Measurements from ENCODE around the gene ARHGAP5.
"Not testable (repeated sequence)": the region's sequence is repeated elsewhere in the genome, so short reads cannot be mapped to it uniquely, and the experiment has no call there.

Gene ARHGAP5

DNA sequence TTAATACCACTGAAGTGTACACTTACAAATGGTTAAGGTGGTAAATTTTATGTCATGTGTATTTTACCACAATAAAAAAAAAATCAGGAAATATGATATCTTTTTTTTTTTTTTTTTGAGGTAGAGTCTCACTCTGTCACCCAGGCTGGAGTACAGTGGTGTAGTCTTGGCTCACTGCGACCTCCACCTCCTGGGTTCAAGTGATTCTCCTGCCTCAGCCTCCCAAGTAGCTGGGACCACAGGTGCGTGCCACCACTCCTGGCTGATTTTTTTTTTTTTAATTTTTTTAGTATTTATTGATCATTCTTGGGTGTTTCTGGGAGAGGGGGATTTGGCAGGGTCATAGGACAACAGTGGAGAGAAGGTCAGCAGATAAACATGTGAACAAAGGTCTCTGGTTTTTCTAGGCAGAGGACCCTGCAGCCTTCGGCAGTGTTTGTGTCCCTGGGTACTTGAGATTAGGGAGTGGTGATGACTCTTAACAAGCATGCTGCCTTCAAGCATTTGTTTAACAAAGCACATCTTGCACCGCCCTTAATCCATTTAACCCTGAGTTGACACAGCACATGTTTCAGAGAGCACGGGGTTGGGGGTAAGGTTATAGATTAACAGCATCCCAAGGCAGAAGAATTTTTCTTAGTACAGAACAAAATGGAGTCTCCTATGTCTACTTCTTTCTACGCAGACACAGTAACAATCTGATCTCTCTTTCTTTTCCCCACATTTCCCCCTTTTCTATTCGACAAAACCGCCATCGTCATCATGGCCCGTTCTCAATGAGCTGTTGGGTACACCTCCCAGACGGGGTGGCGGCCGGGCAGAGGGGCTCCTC, 50.0 kb downstream of the ARHGAP5 start:
- not testable (repeated sequence) for DNase-seq

DNA sequence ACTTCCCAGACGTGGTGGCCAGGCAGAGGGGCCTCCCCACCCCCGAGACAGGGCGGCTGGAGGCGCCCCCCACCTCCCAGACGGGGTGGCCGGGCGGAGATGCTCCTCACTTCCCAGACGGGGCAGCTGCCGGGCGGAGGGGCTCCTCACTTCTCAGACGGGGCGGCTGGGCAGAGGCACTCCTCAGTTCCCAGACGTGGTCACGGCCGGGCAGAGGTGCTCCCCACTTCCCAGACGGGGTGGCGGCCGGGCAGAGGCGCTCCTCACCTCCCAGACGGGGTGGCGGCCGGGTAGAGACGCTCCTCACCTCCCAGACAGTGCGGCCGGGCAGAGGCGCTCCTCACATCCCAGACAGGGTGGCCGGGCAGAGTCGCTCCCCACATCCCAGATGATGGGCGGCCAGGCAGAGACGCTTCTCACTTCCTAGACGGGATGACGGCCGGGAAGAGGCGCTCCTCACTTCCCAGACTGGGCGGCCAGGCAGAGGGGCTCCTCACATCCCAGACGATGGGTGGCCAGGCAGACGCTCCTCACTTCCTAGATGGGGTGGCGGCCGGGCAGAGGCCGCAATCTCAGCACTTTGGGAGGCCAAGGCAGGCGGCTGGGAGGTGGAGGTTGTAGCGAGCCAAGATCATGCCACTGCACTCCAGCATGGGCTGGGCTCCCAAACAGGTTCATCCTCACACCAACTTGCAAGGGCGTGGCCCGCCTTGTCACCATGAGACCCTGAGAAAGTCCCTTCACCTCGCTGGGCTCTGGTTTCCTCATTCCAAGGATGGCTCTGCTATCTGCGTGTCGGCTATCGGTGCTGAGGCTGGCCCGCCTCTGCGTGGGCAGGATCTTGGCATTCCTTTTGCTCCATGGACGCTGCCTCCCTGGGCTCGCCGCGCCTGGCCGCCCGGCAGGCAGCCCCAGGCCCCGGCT, 50.9 kb downstream of the ARHGAP5 start:
- not testable (repeated sequence) for DNase-seq

DNA sequence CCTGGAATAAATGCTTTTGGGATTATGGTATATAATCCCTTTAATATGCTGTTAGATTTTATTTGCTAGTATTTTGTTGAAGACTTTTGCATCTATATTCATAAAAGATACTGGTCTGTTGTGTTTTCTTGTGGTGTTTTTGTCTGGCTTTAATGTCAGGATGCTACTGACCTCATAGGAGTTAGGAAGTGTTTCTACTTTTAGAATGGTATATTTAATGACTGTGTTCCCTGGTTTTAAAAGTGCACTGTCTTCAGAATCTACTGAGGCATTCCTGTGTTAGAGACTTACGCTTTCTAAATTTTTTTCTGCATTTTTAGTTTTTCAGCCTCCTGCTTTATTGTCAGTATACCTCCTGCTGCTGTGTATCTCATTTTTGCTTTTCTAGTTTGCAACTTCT, 51.6 kb downstream of the ARHGAP5 start:
- DNase-seq = no peak

DNA sequence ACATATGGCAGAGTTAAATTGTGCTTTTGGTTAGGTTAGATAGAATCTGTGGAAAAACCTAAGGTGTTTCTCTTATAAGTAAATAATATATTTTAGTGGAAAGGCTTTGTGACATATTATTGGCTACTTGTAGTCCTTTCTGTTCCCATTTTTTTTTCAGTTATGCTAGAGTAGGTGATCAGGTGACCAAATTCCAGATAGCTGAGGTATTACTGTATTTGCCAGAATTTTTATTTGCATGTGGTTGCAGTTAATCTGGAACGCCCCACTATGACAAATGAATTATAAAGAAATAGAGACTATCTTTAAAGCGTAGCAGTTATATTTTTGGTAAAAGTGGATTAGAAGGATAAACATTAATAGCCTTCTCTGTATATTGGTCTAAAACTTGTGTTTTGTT, 52.0 kb downstream of the ARHGAP5 start:
- no peak for DNase-seq

DNA sequence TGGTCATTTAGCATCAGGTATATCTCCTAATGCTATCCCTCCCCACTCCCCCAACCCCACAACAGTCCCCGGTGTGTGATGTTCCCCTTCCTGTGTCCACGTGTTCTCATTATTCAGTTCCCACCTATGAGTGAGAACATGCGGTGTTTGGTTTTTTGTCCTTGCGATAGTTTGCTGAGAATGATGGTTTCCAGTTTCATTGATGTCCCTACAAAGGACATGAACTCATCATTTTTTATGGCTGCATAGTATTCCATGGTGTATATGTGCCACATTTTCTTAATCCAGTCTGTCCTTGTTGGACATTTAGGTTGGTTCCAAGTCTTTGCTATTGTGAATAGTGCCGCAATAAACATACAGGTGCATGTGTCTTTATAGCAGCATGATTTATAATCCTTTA, 54.6 kb downstream of the ARHGAP5 start:
- DNase-seq = not testable (repeated sequence)

DNA sequence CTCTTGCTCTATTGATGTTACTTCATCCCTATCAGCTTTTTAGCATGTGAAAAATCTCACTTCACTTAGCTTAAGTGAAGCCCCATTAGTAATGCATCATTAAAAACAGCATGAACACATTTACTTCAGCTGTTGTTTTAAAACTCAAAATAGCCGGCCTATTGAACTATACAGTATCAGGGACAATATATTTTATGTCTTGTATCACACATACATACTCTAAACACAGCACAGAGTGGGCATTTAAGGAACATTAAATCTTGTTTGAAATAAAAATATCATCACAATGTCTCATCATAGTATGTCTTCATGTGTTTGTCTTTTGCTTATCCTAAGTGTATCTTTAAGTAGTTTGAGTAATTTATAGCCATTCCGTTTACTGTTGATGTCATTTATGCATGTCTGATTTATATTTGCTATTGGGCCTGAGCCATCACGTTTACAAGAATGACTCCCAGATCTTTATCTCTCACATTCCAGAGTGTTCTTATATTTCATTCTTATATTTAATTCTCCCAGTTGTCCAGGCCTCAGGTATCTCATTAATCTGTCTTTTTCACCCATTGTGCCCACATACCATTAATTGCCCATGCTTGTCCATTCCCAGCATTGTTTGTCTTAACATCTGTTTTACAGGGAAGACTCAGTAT, 57.5 kb downstream of the ARHGAP5 start:
- DNase-seq = no peak

DNA sequence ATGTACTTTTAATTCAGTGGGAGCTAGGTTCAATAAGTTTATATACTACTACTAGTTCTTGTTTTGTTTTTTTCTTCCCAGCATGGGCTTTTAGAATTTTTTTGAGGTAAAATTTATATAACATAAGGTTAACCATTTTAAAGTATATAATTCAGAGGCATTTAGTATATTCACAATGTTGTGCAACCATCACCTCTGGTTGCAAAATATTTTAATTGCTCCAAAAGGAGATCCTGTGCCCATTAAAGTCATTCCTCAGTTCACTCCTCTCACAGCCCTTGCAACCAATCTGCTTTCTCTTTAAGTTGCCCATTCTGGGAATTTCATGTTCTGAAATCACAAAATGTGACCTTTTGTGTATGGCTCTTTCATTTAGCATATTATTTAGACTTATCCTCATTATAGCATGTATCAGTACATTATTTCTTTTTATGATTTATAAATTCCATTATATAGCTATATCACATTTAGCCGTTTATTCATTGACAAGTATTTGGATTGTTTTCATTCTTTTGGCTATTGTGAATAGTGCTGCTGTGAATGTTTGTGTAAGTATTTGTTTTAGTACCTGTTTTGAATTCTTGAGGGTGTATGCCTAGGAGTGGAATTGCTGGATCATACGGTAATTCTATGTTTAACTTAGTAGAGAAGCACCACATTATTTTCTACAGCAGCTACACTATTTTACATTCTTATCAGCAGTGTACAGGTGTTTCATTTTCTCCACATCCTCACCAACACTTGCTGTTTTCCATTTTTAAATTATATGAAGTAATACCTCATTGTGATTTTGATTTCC, 59.1 kb downstream of the ARHGAP5 start:
- DNase-seq = no peak

DNA sequence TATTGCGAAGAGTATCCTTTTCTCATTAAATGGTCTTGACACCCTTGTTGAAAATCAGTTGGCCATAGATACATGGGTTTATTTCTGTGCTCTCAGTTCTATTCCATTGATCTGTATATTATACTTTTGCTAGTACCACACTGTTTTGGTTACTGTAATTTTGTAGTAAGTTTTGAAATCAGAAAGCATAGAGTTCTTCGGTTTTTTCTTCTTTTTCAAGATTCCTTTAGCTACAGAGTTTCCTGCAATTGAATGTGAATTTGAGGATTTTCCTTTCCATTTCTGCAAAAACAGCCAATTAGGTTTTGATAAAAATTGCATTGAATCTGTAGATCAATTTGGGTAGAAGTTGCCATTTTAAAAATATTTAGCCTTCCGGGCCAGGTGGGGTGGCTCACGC, 60.2 kb downstream of the ARHGAP5 start:
- DNase-seq = no peak

DNA sequence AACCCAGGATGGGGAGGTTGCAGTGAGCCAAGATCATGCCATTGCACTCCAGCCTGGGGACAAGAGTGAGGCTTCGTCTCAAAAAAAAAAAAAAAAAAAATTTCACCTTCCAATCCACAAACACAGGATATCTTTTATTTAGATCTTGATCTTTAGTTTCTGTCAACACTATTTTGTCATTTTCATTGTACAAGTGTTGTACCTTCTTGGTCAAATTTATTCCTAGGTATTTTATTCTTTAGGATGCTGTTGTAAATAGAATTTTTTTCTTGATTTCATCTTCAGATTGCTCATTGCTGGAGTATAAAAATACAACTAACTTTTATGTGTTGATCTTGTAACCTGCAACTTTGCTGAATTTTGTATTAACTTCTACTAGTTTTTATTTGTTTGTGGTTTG, 60.8 kb downstream of the ARHGAP5 start:
- DNase-seq = no peak

DNA sequence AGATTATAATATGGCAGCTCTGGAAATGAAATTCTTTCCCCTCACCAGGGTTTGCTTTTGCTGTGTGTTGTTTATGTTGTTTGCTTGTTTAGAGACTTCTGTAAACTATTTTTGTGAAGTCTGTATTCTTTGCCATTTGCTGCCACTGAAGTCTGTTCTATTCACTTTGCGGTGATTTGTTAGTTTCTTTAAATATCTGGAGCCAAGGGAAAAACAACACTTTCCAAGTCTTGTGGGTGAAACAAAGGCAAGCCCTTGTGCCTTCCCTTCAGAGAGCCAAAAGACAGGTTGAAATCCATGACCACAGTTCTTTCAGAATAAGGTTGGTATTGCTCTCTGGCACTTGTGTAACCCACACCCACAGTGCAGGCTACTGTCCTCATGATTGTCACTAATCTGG, 65.2 kb downstream of the ARHGAP5 start:
- no peak for DNase-seq

DNA sequence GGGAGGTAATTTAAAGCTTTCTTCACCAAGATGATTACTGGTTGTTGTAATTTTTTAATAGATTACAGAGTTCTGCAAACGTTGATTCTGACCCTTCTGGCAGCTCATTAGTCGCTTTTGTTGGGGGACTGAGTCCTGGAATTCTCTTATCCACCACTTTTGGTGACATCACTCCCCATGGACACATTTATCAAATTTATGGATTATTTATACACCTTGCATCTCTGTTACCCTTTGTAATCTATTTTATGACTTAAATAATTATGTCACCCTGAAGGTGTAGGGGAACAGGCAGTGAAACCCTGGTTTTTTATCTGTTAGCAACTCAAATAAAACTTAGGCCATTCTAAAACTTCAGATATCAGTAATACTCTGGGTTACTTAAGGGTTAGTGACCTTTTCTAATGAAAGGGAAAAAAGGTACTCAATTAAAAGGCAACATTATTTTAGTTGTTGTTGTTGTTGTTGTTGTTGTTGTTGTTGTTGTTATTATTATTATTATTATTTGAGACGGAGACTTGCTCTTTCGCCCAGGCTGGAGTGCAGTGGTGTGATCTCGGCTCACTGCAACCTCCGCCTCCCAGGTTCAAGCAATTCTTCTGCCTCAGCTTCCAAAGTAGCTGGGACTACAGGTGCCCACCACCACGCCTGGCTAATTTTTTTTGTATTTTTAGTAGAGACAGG, 65.8 kb downstream of the ARHGAP5 start:
- no peak for DNase-seq

DNA sequence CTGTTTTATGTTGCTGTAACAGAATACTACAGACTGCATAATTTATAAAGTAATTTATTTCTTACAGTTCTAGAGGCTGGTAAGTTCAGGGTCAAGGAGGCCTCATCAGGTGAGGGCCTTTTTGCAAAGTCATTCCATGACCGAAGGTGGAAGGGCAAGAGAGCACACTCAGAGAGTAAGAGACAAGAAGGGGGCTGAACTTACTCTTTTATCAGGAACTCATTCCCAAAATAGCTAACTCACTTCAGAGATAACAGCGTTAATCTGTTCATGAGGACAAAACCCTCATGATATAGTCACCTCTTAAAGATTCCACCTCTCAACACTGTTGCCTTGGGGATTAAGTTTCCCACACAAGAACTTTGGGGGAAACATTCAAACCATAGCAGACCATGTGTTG, 73.3 kb downstream of the ARHGAP5 start:
- no peak for DNase-seq

DNA sequence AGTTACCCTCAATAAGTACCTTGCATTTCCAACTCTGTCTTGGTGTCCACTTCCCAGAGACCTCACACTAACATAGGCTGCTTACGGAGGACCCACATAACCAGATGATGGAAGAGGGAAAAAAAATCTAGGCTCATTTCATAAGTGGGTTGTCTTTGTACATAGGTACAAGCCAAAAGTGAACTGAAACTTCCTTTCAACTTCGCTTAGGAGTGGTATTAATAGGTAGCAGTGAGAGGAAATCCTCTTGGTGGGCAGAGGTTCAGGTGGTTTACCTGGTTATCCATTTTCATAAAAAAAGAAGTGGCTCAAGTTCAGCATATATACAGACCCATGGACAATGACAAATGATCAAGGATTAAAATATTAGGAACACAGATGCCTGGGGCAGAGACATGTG, 88.9 kb downstream of the ARHGAP5 start:
- no peak for DNase-seq

DNA sequence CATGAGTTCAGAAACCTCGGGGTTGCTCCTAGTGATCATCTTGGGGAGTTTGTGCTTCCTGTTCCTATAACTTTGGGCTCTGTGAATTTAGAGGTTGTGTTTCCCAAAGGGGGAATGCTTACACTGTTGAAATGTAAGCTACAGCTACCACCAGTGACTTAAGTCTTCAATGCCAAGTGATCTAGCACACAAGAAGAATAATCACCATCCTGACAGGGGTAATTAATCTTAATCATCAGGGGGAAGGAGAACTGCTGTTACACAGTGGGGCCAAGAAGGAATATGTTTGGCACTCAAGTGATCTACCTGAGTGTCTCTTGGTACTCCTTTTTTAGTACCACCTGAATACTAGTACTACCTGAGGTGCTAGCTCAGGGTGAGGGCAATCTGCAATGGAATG, 89.8 kb downstream of the ARHGAP5 start:
- no peak for DNase-seq

DNA sequence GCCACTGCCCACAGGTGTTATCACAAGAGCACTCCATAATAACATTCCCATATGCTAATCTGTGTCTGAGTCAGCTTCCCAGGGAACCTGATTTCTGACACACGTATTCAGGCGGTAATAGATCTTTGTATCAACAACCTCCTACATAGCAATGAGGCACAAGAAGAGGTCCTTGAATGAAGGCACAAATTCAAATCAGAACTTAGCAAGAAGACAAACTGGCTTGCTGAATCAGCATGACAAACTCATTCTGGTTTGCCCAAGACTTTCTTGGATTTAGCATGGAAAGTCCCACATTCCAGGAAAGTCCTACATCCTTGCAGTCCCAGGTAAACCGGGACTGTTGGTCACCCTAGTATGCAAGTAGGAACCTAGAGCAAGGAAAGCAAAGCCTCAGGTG, 90.8 kb downstream of the ARHGAP5 start:
- DNase-seq = peak; percentile 4

DNA sequence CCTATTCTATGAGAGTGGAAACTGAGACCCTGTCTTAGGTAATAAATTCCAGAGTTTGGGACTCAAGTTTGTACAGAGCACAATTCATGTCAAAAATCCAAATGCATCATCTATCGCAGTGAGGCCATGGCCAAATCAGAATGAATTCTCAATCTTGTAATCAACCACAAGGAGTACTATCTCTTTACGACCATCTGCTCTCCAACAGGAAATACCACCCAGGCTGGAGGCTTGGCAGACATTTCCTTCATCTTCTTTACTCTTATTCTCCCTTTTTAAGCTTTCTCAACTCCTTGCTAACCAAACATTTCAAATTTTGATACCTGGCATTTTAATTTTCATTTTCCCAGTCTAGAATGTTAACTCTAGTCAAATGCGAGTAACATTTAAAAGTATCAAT, 92.1 kb downstream of the ARHGAP5 start:
- DNase-seq = no peak

DNA sequence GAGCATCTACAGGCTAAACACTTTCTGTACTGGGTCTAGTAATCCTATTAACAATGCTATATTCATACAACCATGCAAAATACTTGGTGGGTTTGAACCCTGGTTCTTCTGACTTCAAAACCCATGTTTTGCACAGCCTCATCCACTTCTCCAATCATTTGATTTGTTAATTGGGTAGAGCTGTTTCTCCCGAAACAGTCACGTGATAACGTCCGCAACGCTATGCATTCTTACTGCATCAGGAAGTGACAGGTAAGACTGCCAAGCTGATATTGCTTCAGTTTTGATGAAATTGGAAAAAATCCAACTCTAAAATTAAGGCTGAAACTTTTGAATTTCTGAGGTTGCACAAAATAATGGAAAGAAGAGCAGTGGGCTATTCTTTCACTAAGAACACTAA, 94.4 kb downstream of the ARHGAP5 start:
- no peak for DNase-seq

DNA sequence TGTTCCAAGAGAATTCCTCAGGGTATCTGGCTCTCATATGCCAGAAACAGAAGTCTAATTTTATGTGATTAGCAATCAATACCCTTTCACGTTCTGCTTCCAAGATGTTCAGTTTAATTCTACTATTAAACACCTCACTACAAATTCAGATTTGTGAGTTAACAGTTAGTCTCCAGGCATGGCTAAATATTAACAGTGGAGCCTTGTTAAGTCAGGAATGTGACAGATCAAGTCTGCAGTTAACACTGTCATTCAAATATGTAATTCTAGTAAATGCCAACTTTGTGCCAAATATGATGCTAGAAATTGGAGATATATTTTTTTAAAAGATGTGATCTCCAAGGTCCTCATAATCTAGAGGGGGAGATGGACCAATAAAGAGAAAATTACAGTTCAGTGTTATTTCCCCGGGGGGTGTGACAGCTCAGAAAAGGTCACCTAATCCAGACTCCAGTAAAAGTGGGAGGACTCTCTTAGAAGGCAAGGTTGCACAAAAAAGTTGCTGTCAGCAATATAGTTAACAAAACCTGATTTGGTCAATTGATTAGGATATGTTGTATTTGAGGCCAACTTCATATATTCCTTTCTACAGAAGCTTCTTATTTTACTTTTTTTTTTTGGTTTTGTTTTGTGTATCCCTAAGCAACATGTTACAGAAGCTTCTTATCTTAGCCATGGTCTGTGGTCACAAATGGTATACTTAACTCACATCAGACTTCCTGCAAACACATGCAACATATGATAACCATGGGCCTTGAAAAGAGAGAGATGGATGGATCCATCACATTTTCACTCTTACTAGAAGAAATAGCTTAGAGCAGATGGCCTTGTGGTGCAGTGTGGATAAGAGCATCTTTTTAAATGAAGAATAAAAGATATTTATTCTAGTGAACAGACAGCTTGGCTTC, 106.3 kb downstream of the ARHGAP5 start:
- DNase-seq = no peak

DNA sequence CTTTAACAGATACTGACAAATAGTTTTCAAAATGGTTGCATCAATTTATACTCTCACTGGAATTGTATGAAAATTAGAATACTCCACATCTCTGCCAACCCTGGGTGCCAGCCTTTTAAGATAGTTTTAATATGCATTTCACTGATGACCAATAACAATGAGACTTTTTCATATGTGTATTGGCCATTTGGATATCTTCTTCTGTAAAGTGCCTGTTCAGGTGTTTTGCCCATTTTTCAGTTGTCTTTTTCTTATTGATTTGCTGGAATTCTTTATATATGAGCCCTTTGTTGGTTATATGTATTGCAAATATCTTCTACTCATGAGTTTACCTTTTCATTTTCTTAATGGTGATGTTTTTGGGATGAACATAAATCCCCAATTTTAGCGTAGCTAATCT, 108.0 kb downstream of the ARHGAP5 start:
- no peak for DNase-seq

DNA sequence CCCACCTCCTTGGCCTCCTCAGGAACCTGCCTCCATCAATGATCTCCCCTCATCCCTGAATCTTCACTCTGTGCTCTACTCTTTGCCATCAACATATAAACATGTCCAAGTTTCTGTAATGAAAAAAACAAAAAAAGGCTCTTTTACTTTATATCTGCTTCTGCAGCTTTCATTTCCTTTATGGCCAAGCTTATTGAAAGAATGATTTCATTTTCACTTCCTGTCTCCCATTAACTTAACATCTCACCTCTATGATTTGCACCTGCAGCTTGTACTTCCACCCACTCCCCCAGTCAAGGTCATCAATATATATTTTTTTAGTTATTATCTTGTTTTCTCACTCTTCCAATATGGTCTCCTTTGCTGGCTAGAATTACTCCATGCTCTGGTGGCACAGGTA, 109.1 kb downstream of the ARHGAP5 start:
- no peak for DNase-seq

DNA sequence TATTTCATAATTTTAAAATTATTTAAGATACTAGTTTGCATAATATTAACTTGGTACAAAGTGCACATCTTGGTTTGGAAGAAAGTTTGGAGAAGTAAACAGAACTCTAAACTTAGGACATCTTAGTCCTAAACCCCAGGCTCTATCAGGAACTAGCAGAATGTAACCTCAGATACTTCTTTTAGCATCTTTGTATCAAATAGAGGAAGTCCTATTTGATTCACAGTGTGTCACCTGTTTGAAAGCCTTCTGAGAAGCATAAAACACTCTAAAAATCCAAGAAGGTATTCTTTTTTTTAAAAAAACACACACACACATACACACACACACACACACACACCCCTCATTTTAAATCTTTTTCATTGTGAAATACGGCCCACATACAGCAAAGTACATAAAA, 112.7 kb downstream of the ARHGAP5 start:
- no peak for DNase-seq

Measured in DMS53 (cell line).